ENCODE measurements around the gene XCR1.
"Not testable (repeated sequence)": the region's sequence is repeated elsewhere in the genome, so short reads cannot be mapped to it uniquely, and the experiment has no call there.

XCR1 gene

DNA sequence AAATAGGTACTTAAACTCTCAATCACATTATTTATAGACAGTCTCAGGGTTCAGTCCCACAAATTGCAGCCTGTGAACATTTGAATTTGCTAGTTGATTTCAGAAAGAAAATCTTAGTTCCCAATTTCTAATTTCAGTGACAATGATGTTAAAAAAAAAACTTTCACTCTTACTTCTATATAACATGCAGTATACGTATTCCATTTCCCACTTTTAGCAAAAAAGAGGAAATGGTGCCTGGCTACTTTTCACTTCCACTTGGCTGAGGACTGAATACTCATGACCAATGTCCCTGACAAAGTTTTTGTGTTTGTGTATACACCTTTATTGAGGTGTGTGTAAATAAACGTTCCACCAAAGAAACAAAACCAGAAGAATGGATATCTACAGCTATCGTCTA lies 32.1 kb upstream of the XCR1 start:
- no peaks in the 10 kb centered on the region for H3K27me3 ChIP-seq (ENCODE audit: low read depth)
- no peak for DNase-seq (ENCODE audit: low spot score in 2 of 2)
- H3K9me3 ChIP-seq = no peaks in the 10 kb centered on the region
- H3K4me3 ChIP-seq = no peak overlapping the region
- in situ Hi-C loops (cut with MboI; ENCODE audit: low sequenced_read_pairs) = no loop called here
- H3K4me1 ChIP-seq = no peaks in the 10 kb centered on the region
- H3K36me3 ChIP-seq (replicated peaks) = no peaks in the 10 kb centered on the region

DNA sequence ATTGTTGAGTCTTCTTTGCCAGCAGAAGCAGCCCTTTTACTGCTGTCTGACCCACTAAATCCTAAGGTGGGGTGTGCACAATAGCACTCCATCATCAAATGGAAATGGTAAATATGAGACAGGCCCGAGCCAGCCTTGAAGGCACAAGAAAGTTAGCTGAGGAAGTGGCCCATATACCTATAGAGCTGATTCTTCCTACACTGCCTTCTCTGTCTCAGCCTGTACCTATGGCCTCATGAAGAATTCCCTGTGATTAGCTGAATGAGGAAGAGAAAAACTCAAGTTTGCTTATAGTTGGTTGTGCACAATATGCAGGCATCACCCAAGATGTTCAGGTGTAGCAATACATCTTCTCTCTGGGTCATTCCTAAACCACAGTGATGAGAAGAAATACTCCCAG lies 31.7 kb upstream of the XCR1 start:
- in situ Hi-C loops (cut with MboI; ENCODE audit: low sequenced_read_pairs) = no loop called here

DNA sequence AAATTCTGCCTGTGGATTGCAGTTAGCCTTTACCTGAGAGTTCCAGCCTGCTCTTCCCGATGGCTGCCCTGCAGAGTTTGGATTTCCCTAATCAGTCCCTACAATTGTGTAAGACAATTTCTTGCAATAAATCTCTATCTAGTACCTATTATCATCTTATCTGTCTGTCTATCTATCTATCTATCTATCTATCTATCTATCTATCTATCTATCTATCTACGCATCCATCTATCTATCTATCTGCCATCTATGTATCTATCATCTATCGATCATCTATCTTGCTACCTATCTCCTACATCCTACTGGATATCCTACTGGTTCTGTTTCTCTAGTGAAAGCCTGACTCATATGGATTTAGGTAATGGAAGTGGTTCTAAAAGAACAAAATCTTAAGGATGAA lies 30.4 kb upstream of the XCR1 start:
- in situ Hi-C loops (cut with MboI; ENCODE audit: low sequenced_read_pairs) = no loop called here
- H3K27me3 ChIP-seq (ENCODE audit: low read depth) = no peaks in the 10 kb centered on the region

More for the DNA sequence above, 31.7 kb upstream of the XCR1 start:
- Histone ChIP-seq H3K27me3 (ENCODE audit: low read depth) (no peaks in the 10 kb centered on the region), H3K4me1 (no peaks in the 10 kb centered on the region), H3K9me3 (no peaks in the 10 kb centered on the region), H3K4me3 (no peak overlapping the region), H3K36me3 (replicated peaks) (no peaks in the 10 kb centered on the region)
- no peak for DNase-seq (ENCODE audit: low spot score in 2 of 2)

DNA sequence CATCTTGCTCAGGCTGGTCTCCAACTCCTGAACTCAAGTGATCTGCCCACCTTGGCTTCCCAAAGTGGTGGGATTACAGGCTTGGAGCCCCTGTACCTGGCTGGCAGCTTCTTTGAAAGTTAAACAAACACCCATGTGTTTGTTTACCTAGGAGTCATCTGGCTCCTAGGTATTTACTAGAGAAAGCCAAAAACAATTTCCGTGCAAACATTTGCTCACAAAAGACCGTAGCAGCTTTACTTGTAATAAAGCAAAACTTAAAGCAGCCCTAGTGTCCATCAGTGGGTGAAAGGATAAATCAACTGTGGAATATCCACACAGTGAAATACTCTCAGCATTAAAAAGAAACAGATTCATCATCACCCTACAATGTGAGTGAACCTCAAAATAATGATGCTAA lies 29.4 kb upstream of the XCR1 start:
- no peaks in the 10 kb centered on the region for H3K27me3 ChIP-seq (ENCODE audit: low read depth)
- in situ Hi-C loops (cut with MboI; ENCODE audit: low sequenced_read_pairs) = no loop called here
- H3K9me3 ChIP-seq = no peaks in the 10 kb centered on the region
- no peak for DNase-seq (ENCODE audit: low spot score in 2 of 2)
- H3K4me1 ChIP-seq = no peaks in the 10 kb centered on the region
- no peak overlapping the region for H3K4me3 ChIP-seq
- H3K36me3 ChIP-seq (replicated peaks) = no peaks in the 10 kb centered on the region

More for the DNA sequence above, 30.4 kb upstream of the XCR1 start:
- H3K4me1 ChIP-seq = no peaks in the 10 kb centered on the region
- no peak for DNase-seq (ENCODE audit: low spot score in 2 of 2)
- no peak overlapping the region for H3K4me3 ChIP-seq
- no peaks in the 10 kb centered on the region for H3K9me3 ChIP-seq
- no peaks in the 10 kb centered on the region for H3K36me3 ChIP-seq (replicated peaks)

DNA sequence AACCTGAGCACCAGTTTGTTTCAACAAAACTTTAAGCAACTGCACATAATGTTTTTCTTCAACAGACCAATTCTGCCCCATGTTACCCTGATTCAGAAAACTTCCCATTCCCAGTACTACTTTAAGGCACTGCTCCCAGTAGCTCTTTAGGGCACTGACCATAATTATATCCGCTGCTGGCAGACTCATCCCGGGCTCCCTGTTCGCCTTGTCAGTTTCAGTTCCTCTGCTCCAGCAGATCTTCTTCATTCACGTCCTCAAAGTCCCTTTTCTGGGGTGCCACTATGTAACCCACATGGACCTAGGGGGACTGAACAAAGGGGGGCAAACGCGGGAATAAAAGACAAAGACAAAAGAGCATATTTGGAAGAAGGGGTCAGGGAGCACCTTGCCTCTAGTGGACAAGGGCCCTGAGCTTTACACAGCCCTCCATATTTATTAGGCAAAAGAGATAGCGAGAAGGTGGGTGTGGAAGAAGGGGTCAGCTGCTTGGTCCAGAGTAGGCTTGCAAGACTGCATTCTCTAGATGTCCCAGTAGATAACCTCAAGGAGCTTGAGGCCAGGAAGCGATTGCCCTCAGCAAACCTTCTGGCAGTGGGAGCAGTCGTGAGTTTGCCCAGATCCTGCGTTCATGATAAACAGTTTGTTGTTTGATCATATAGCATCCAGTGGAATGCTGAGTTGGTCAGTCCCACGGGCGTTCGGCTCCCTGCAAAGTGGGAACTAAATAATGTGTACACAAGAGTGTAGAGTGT lies 26.7 kb upstream of the XCR1 start:
- H3K9me3 ChIP-seq; H3K36me3 ChIP-seq (replicated peaks); DNase-seq (ENCODE audit: low spot score in 2 of 2); H3K4me1 ChIP-seq; in situ Hi-C loops (cut with MboI; ENCODE audit: low sequenced_read_pairs); H3K27me3 ChIP-seq (ENCODE audit: low read depth); H3K4me3 ChIP-seq: not testable (repeated sequence)

DNA sequence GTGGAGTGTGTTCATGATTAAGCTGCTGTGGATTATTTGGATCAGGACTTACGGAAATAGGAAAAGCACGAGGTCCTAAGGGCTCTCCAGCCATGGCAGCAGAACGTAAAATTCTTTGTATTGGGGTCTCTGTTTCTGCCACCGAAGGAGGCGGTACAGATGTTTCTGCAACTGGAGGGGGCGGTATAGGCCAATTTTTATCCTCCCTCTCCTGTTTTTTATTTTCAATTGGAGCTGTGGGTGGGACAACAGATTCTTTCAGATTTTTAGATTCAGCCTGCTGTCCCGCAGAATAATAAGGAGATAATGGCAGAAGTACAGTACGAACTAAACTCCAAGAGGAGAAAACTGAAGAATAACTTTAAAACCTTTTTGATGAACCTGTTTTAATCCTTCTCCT lies 26.0 kb upstream of the XCR1 start:
- DNase-seq (ENCODE audit: low spot score in 2 of 2); H3K9me3 ChIP-seq; H3K4me3 ChIP-seq; H3K27me3 ChIP-seq (ENCODE audit: low read depth); H3K4me1 ChIP-seq; in situ Hi-C loops (cut with MboI; ENCODE audit: low sequenced_read_pairs); H3K36me3 ChIP-seq (replicated peaks): not testable (repeated sequence)

DNA sequence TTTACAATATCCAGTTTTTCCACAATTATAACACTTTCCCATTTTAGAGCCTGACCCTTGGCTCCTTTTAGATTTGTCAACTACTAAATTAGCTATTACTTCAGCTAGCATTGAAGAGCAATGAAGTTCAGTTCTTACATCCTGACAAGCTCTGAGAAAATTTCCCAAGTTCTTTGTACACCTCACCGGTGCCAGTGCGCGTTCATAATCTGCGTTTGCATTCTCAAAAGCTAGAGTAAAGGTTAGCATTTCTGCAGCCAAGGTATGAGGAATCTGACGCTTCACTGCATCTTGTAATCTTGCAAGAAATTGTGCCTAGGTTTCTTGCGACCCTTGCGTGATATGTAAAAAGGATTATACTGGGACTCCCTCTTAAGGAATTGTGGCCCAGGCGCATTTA lies 25.2 kb upstream of the XCR1 start:
- no peaks in the 10 kb centered on the region for H3K4me1 ChIP-seq
- no peaks in the 10 kb centered on the region for H3K36me3 ChIP-seq (replicated peaks)
- H3K27me3 ChIP-seq (ENCODE audit: low read depth) = no peaks in the 10 kb centered on the region
- no peaks in the 10 kb centered on the region for H3K9me3 ChIP-seq
- DNase-seq (ENCODE audit: low spot score in 2 of 2) = no peak
- in situ Hi-C loops (cut with MboI; ENCODE audit: low sequenced_read_pairs) = no loop called here
- no peak overlapping the region for H3K4me3 ChIP-seq

DNA sequence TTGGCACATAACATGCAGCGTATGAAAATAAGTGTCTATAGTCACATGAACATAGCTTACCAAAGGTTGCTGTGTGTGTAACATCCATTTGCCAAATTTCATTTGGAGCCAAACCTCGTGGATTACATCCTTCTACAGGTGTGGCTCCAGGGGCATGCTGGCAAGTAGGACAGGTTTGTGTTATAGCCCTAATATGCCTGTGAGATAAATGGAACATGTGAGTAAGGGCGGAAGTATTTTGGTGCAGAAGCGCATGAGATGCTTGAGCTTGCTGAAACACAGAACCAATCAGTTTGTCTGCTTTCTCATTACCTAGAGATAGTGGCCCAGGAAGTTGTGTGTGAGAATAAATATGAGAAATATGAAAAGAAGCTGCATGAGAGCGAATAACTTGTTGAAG lies 21.8 kb upstream of the XCR1 start:
- Histone ChIP-seq H3K9me3 (no peaks in the 10 kb centered on the region), H3K27me3 (ENCODE audit: low read depth) (no peaks in the 10 kb centered on the region), H3K4me1 (no peaks in the 10 kb centered on the region), H3K4me3 (no peak overlapping the region), H3K36me3 (replicated peaks) (no peaks in the 10 kb centered on the region)
- DNase-seq (ENCODE audit: low spot score in 2 of 2) = no peak
- in situ Hi-C loops (cut with MboI; ENCODE audit: low sequenced_read_pairs) = no loop called here

DNA sequence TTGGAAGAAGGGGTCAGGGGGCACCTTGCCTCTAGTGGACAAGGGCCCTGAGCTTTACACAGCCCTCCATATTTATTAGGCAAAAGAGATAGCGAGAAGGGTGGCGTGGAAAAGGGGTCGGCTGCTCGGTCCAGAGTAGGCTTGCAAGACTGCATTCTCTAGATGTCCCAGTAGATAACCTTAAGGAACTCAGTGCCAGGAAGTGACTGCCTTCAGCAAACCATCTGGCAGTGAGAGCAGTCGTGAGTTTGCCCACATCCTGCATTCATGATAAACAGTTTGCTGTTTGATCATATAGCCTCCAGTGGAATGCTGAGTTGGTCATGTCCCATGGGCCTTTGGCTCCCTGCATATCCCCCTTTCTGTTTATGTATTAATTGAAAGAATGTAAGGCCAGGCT lies 18.9 kb upstream of the XCR1 start:
- DNase-seq (ENCODE audit: low spot score in 2 of 2); H3K4me3 ChIP-seq; H3K4me1 ChIP-seq; H3K36me3 ChIP-seq (replicated peaks); in situ Hi-C loops (cut with MboI; ENCODE audit: low sequenced_read_pairs); H3K27me3 ChIP-seq (ENCODE audit: low read depth); H3K9me3 ChIP-seq: not testable (repeated sequence)

DNA sequence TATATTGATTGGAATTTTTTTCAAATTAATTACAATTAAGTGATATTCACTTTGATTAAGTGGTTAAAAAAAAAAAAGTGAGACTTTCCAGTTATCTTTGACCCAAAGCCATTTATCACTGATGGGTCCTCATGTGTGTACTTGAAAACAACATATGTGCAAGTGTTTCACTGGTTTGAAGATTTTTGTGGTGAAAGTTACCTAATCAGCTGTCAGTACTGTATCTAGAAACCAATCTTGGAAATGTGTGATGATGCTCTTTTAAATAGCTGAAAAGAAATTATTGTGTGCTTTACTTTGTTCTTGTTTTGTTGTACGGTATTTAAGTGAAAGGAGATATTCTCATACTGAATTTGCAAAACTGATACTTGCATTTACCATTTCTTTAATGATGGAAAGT lies 11.6 kb upstream of the XCR1 start:
- in situ Hi-C loops (cut with MboI; ENCODE audit: low sequenced_read_pairs) = no loop called here
- H3K36me3 ChIP-seq (replicated peaks) = no peaks in the 10 kb centered on the region
- peaks cover 7% of the 10 kb centered on the region; the same call in 1 of the 2 replicates for H3K27me3 ChIP-seq (ENCODE audit: low read depth)
- H3K9me3 ChIP-seq = no peaks in the 10 kb centered on the region
- H3K4me1 ChIP-seq = no peaks in the 10 kb centered on the region
- no peak for DNase-seq (ENCODE audit: low spot score in 2 of 2)
- no peak overlapping the region for H3K4me3 ChIP-seq

DNA sequence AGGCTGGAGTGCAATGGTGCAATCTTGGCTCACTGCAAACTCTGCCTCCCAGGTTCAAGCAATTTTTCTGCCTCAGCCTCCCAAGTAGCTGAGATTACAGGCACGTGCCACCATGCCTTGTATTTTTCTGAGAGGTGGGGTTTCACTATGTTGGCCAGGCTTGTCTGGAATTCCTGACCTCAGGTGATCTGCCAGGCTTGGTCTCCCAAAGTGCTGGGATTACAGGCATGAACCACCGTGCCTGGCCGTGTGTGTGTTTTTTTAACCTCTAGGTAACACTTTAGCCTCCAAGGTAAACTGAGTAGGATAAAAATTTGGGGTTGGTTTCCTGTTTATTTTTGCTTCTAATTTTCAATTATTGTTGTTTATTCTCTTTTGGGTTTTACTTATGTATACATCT lies 10.8 kb upstream of the XCR1 start:
- H3K4me3 ChIP-seq; H3K27me3 ChIP-seq (ENCODE audit: low read depth); H3K9me3 ChIP-seq; H3K36me3 ChIP-seq (replicated peaks); DNase-seq (ENCODE audit: low spot score in 2 of 2); H3K4me1 ChIP-seq; in situ Hi-C loops (cut with MboI; ENCODE audit: low sequenced_read_pairs): not testable (repeated sequence)

DNA sequence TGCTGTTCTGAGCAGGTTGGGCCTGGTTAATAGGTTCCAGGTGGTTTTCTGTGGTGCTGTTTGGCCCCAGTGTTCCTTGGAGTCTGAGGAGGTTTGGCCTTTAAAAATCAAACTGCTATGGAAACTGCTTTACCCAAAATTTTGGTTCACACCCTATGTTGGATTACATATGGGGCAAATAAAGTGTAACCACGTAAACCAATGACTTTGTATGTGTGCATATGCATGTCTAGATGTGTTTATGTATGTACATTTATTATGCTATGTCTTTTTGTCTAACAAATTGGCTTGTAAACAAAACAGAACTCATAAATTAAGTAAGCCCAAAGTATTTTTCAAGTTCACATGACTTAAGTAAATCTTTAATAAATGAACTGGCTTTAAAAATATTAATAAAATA lies 8.9 kb upstream of the XCR1 start:
- no peak for DNase-seq (ENCODE audit: low spot score in 2 of 2)
- H3K4me3 ChIP-seq = no peak overlapping the region
- H3K36me3 ChIP-seq (replicated peaks) = no peaks in the 10 kb centered on the region
- H3K27me3 ChIP-seq (ENCODE audit: low read depth) = peaks cover 7% of the 10 kb centered on the region; the same call in 1 of the 2 replicates
- H3K9me3 ChIP-seq = no peaks in the 10 kb centered on the region
- in situ Hi-C loops (cut with MboI; ENCODE audit: low sequenced_read_pairs) = no loop called here
- H3K4me1 ChIP-seq = no peaks in the 10 kb centered on the region

DNA sequence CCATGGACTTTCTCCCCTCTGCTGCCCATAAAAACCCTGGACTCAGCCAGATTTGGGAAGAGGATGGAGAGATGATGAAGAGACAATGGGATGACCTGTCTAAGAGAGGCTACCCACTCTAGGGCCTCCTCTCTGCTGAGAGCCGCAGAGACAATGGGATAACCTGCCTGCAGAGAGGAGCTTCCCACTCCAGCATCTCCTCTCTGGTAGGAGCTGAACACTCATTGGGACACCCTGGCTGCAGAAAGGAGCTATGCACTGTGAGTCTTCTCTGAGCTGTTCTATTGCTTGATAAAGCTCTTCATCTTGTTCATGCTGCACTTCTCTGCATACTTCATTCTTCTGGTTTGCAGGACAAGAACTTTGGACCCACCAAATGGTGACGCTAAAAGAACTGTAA lies 4.5 kb upstream of the XCR1 start:
- no peaks in the 10 kb centered on the region for H3K4me1 ChIP-seq
- in situ Hi-C loops (cut with MboI; ENCODE audit: low sequenced_read_pairs) = no loop called here
- no peak for DNase-seq (ENCODE audit: low spot score in 2 of 2)
- peaks cover 5% of the 10 kb centered on the region; the same call in 1 of the 2 replicates for H3K27me3 ChIP-seq (ENCODE audit: low read depth)
- H3K4me3 ChIP-seq = no peak overlapping the region
- H3K9me3 ChIP-seq = no peaks in the 10 kb centered on the region
- no peaks in the 10 kb centered on the region for H3K36me3 ChIP-seq (replicated peaks)

DNA sequence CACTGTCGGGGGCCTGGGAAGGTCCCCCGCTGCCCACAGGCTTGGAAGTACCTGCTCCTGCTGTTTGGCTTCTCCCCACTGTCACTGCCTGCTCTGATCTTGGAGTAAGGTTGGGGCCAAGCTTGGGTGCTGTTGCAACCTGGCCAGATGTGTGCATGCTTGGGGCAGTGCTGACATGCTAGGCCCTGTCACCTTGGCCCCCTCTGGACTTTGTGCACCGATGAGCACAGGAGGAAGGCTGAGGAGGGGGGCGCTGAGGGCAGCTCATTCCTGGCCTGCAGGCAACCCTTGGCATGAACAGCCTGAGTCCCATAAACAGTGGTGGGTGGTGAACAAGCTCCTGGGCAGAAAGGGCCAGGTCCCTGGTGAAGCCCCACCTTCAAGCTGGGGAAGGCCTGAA lies 4.0 kb upstream of the XCR1 start:
- no peaks in the 10 kb centered on the region for H3K4me1 ChIP-seq
- no peak overlapping the region for H3K4me3 ChIP-seq
- H3K36me3 ChIP-seq (replicated peaks) = no peaks in the 10 kb centered on the region
- no peak for DNase-seq (ENCODE audit: low spot score in 2 of 2)
- in situ Hi-C loops (cut with MboI; ENCODE audit: low sequenced_read_pairs) = no loop called here
- no peaks in the 10 kb centered on the region for H3K9me3 ChIP-seq
- H3K27me3 ChIP-seq (ENCODE audit: low read depth) = peaks cover under 1% of the 10 kb centered on the region; the same call in 1 of the 2 replicates

DNA sequence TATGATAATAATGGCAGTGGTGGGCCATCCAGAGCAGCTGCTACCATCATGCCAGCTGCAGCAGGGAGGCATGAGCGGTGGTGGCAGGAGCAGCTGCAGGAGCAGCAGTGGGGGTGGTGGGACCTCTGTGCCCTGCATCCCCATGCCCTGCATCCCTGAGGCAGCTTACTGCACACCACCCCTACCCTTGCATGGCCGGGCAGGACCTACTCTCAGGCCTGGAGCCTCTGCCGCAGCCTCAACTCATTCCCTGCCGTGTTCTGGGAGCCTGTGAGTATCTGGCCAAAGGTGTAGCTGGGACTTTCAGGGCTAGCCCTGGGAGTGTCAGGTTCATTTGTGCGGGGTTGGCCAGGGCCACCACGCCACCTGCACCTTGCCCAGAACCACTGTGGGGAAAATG lies 3.3 kb upstream of the XCR1 start:
- Histone ChIP-seq H3K4me1 (no peaks in the 10 kb centered on the region), H3K36me3 (replicated peaks) (no peaks in the 10 kb centered on the region), H3K4me3 (no peak overlapping the region), H3K27me3 (ENCODE audit: low read depth) (no peaks in the 10 kb centered on the region), H3K9me3 (no peaks in the 10 kb centered on the region)
- DNase-seq (ENCODE audit: low spot score in 2 of 2) = no peak
- in situ Hi-C loops (cut with MboI; ENCODE audit: low sequenced_read_pairs) = no loop called here

Measured in HAP-1 (cell line).